ENCODE results near the gene STIM1. TPM values are rescaled to one million over a fixed set of nuclear protein-coding genes. Genes with fewer than 3 reads are reported as not detected.

Gene STIM1
- total and polyA plus RNA-seq, 4 donors, result 12.1 to 56.4 (median 41.2) TPM

DNA sequence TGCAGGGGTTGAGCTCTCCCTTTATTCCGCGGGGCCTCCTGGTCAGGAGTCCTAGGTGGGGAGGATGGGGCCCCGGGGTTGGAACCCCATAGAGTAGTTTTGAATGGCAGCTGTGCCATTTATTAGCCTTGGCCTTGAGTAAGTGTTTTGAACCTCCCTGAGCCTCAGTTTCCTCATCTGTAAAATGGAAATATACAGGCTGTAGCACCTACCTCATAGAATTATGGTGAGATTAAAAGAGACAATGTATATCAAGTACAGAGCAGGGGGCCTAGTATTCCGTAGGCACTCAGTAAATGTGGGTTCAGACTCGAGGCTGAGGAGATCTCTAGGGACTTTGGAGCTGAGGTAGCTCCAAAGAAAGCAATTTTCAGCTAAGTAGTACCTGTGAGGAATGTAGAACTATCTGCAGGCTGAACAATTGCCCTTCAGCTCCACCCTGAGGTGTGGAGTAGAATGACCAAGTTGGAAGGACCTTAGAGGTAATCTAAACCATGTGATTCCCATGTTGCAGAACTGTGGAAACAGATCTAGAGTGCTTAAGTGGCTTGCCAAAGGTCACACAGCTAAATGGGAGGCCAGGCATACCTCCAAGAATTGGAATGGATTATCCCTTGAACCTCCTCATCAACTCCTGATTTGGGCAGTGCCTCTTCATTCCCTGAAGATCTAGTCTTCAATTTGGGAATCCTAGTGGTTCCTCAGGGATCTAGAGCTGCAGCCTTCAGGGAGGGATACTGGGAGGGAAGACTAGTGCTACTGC lies 46.4 kb upstream of the STIM1 start:
- H3K27me3 ChIP-seq (ENCODE audit: control insufficient read depth in 3 of 3, insufficient read depth in 3 of 3, low read length in 2 of 3), result no peaks in the 10 kb centered on the region
- WGBS, 2 donors, result 17 to 27% methylated on average over 5 of the region's 5 CpGs
- H3K27ac ChIP-seq (ENCODE audit: low read depth in 1 of 2, low read length in 1 of 2), result peak overlapping the region; percentile 2 to 68
- DNase-seq (peak in 2 of 3 donors; percentile 43 to 59), ATAC-seq (ENCODE audit: insufficient read depth, low FRiP score) (peak; percentile 84)
- H3K9me3 ChIP-seq (ENCODE audit: control insufficient read depth in 4 of 4, insufficient read depth in 3 of 4, low read length in 3 of 4), result no peaks in the 10 kb centered on the region
- peak overlapping the region; percentile 67 for H3K4me3 ChIP-seq
- peaks cover 0 to 10% (median 2%) of the 10 kb centered on the region in 5 donors for H3K4me1 ChIP-seq (ENCODE audit: control insufficient read depth in 5 of 5, insufficient read depth in 5 of 5, low read length in 5 of 5)
- no peaks in the 10 kb centered on the region for H3K36me3 ChIP-seq (ENCODE audit: control insufficient read depth in 4 of 4, insufficient read depth in 4 of 4, low read length in 4 of 4)
- TF ChIP-seq, protein P1, sequence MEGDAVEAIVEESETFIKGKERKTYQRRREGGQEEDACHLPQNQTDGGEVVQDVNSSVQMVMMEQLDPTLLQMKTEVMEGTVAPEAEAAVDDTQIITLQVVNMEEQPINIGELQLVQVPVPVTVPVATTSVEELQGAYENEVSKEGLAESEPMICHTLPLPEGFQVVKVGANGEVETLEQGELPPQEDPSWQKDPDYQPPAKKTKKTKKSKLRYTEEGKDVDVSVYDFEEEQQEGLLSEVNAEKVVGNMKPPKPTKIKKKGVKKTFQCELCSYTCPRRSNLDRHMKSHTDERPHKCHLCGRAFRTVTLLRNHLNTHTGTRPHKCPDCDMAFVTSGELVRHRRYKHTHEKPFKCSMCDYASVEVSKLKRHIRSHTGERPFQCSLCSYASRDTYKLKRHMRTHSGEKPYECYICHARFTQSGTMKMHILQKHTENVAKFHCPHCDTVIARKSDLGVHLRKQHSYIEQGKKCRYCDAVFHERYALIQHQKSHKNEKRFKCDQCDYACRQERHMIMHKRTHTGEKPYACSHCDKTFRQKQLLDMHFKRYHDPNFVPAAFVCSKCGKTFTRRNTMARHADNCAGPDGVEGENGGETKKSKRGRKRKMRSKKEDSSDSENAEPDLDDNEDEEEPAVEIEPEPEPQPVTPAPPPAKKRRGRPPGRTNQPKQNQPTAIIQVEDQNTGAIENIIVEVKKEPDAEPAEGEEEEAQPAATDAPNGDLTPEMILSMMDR (IDR thresholded peaks at IDR 0.05; ENCODE audit: control extremely low read depth, extremely low read depth), result peak; percentile 31
- H3K9ac ChIP-seq (ENCODE audit: insufficient read depth in 1 of 2, low read length in 2 of 2), result peak overlapping the region; percentile 31 to 48

DNA sequence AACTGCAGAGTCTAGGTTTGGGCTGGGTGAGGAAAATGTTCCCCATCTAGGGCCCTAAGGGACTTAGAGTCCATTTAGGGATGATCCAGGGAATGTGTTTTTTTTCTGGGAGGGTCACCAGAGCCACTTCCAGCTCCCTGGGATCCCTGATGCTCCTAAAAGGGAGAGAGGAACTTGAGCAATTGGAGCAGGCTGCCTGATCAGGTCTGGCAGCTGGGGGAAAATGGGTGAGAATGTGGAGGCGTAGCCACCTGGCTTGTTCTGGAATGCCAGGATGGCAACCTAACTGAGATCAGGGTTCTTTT lies 45.9 kb upstream of the STIM1 start:
- ATAC-seq (ENCODE audit: insufficient read depth, low FRiP score) (no peak), DNase-seq (no peak)
- H3K9ac ChIP-seq (ENCODE audit: insufficient read depth in 1 of 2, low read length in 2 of 2), result no peak overlapping the region
- WGBS, 2 donors, result 85 to 100% methylated on average over 1 of the region's 1 CpG
- no peaks in the 10 kb centered on the region for H3K9me3 ChIP-seq (ENCODE audit: control insufficient read depth in 4 of 4, insufficient read depth in 3 of 4, low read length in 3 of 4)
- H3K36me3 ChIP-seq (ENCODE audit: control insufficient read depth in 4 of 4, insufficient read depth in 4 of 4, low read length in 4 of 4), result no peaks in the 10 kb centered on the region
- H3K27me3 ChIP-seq (ENCODE audit: control insufficient read depth in 3 of 3, insufficient read depth in 3 of 3, low read length in 2 of 3), result no peaks in the 10 kb centered on the region
- peaks cover 0 to 10% (median 2%) of the 10 kb centered on the region in 5 donors for H3K4me1 ChIP-seq (ENCODE audit: control insufficient read depth in 5 of 5, insufficient read depth in 5 of 5, low read length in 5 of 5)
- no peak overlapping the region for H3K4me3 ChIP-seq
- H3K27ac ChIP-seq (ENCODE audit: low read depth in 1 of 2, low read length in 1 of 2), result no peak overlapping the region
- TF ChIP-seq, protein P1 (IDR thresholded peaks at IDR 0.05; ENCODE audit: control extremely low read depth, extremely low read depth), result no peak

DNA sequence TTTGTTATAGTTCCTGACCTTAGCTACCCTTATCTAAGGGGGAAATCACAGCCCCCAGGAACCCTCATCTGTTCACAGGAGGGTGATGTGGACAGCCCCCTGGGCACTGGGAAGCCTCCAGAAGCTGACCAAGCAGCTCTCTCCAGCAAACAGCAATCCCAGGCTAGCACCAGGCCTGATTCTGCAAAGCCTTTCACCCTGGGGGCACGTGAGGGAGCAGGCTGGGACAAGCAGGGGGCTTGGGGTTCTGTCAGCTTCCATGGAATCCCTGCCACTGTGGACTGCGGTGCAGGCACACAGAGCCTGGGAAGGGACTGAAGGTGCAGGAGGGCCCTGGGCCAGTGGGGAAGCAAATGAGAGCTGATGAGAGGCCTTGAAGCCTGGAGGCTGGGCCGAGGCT lies 45.0 kb upstream of the STIM1 start:
- H3K4me1 ChIP-seq (ENCODE audit: control insufficient read depth in 5 of 5, insufficient read depth in 5 of 5, low read length in 5 of 5), result peaks cover 0 to 15% (median 3%) of the 10 kb centered on the region in 5 donors
- ATAC-seq (ENCODE audit: insufficient read depth, low FRiP score) (no peak), DNase-seq (no peak)
- no peak overlapping the region for H3K4me3 ChIP-seq
- 90 to 92% methylated on average over 3 of the region's 3 CpGs for WGBS, 2 donors
- H3K9me3 ChIP-seq (ENCODE audit: control insufficient read depth in 4 of 4, insufficient read depth in 3 of 4, low read length in 3 of 4), result no peaks in the 10 kb centered on the region
- no peaks in the 10 kb centered on the region for H3K36me3 ChIP-seq (ENCODE audit: control insufficient read depth in 4 of 4, insufficient read depth in 4 of 4, low read length in 4 of 4)
- H3K9ac ChIP-seq (ENCODE audit: insufficient read depth in 1 of 2, low read length in 2 of 2), result no peak overlapping the region
- peak overlapping the region in 1 of 2 donors; percentile 47 for H3K27ac ChIP-seq (ENCODE audit: low read depth in 1 of 2, low read length in 1 of 2)
- TF ChIP-seq, protein P1 (IDR thresholded peaks at IDR 0.05; ENCODE audit: control extremely low read depth, extremely low read depth), result no peak
- H3K27me3 ChIP-seq (ENCODE audit: control insufficient read depth in 3 of 3, insufficient read depth in 3 of 3, low read length in 2 of 3), result no peaks in the 10 kb centered on the region
